Cardiac fibroblast (primary cell): ENCODE data around the gene OLFM1.
A peak's percentile ranks its signal among the peaks of the same experiment; 100 is the strongest.

Experiments used
- DNase-seq, 2 donors: peaks; one replicate each; pipeline versions ENCODE4 v3.0.0 to v3.0.0-alpha.2; 2010; ENCODE audit warnings: low read depth in 2 of 2
- H3K4me3 ChIP-seq, 2 donors: replicated peaks in 1 of 2; 1 replicate in 1 of 2; 2 replicates in 1 of 2; pipeline ENCODE4 v1.5.1; 2011; ENCODE audit warnings: low read depth in 2 of 2, low read length in 2 of 2, mild to moderate bottlenecking in 2 of 2, moderate library complexity in 1 of 2
- TF ChIP-seq, protein P1 (sequence below): IDR thresholded peaks from one replicate; pipeline ENCODE4 v1.5.1; 2011; ENCODE audit warnings: low read depth, mild to moderate bottlenecking, low read length, inconsistent platforms

Gene OLFM1

DNA sequence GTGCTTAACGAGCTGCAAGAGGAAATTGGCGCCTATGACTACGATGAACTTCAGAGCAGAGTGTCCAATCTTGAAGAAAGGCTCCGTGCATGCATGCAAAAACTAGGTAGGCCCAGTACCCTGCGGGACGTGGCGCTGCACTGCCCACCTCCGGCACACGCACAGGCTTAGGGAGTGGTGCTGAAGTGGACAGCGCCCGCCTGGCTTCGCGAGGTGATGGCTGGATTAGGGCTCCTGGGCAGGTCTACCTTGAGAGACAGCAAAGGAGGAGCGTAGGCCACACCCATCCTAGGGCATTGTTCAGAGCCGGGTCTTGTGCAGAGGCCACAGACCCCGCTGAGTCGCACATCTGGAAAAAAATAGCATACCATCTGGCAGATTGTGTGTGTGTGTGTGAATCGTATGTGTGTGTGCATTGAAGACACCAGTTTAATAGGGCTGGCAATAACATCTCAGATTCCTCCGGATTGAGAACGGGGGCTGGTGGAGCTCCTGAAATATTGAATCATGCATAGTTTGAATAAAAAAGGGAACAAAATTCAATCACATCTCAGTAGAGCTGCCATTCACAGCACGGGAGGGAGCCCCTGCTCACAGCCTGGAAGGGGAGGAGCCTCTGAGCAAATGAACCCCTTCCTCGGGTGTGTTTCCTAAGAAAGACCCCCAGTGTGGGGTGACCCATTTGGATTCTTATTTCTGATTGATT lies 11.1 kb downstream of the OLFM1 start:
- DNase-seq = peak in 1 of 2 donors; percentile 11

GRCh38 chr9:135099574-135099973 lies 12.1 kb downstream of the OLFM1 start:
- no peak overlapping the region for H3K4me3 ChIP-seq
- TF ChIP-seq, protein P1, sequence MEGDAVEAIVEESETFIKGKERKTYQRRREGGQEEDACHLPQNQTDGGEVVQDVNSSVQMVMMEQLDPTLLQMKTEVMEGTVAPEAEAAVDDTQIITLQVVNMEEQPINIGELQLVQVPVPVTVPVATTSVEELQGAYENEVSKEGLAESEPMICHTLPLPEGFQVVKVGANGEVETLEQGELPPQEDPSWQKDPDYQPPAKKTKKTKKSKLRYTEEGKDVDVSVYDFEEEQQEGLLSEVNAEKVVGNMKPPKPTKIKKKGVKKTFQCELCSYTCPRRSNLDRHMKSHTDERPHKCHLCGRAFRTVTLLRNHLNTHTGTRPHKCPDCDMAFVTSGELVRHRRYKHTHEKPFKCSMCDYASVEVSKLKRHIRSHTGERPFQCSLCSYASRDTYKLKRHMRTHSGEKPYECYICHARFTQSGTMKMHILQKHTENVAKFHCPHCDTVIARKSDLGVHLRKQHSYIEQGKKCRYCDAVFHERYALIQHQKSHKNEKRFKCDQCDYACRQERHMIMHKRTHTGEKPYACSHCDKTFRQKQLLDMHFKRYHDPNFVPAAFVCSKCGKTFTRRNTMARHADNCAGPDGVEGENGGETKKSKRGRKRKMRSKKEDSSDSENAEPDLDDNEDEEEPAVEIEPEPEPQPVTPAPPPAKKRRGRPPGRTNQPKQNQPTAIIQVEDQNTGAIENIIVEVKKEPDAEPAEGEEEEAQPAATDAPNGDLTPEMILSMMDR = no peak

More for the DNA sequence above, 11.1 kb downstream of the OLFM1 start:
- TF ChIP-seq, protein P1 = no peak
- no peak overlapping the region for H3K4me3 ChIP-seq

GRCh38 chr9:135100241-135100681 lies 12.8 kb downstream of the OLFM1 start:
- no peak for DNase-seq
- H3K4me3 ChIP-seq = no peak overlapping the region
- TF ChIP-seq, protein P1 = no peak

More at GRCh38 chr9:135099574-135099973, 12.1 kb downstream of the OLFM1 start:
- DNase-seq = no peak

DNA sequence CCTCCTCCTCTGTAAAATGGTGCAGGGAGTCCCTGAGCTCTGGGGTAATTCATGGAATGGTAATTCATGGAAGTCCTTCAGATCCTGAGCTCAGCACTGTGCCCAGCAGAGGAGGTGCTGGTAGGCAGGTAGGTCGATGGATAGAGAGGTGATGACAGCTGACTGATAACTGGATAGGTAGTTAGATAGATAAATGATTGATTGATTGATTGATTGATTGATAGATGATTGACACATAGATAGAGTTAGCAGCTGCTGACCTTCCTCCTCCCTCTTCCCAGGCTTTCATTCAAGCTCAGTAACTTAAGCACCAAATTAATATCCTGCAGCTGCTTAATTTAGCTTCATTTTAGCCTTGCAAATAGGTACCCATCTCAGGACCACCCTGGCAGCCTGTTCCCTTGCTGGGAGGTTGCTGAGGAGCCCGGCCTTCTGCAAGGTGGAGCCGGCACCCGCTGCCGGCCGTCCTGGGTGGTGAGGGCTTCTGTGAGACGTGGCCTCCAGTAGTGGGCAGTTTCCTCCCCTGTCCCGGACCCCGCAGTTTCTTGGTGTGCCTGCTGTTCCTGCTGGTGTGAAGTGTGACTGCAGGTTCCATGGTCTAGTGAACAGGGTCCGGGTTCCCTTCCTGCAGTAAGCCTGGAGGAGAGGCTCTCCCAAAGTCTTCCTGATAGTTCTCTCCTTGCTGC lies 13.4 kb downstream of the OLFM1 start:
- no peak for DNase-seq
- no peak overlapping the region for H3K4me3 ChIP-seq
- TF ChIP-seq, protein P1 = no peak

- H3K4me3 ChIP-seq = no peak overlapping the region
- TF ChIP-seq, protein P1 = no peak
- DNase-seq = no peak
These were observed 14.0 kb downstream of the OLFM1 start for GRCh38 chr9:135101486-135101885.

DNA sequence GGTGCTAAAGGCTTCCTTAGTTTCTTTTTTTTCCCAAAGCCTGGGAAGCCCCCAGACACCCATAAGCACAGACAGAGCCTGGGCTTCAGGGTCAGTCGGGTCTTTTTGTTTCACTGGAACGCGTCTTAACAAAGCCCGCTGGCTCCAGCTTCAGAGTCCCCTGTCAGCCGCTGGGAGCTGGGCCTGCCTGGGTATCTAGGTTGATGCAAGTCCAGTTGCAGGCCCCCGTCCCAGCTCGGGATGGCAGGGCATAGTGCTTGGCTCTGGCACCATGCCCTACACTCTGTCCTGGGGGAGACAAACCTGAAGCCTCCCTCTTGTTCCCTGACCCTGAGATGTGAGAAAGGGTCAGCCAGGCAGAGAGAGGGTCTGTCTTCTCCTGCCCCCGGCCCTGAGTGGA lies 14.5 kb downstream of the OLFM1 start:
- DNase-seq = no peak
- no peak overlapping the region for H3K4me3 ChIP-seq
- TF ChIP-seq, protein P1 = no peak
